Anterior cingulate cortex (tissue), 58 donors: Measurements from ENCODE around the gene ZNF391.
A peak's percentile ranks its signal among the peaks of the same experiment; 100 is the strongest.
"Not testable (repeated sequence)": the region's sequence is repeated elsewhere in the genome, so short reads cannot be mapped to it uniquely, and the experiment has no call there.

Experiments used
- DNase-seq, 58 donors: peaks; one replicate each; lab custom pipeline; 2025; lab: John Stamatoyannopoulos, UW

ZNF391 gene

DNA sequence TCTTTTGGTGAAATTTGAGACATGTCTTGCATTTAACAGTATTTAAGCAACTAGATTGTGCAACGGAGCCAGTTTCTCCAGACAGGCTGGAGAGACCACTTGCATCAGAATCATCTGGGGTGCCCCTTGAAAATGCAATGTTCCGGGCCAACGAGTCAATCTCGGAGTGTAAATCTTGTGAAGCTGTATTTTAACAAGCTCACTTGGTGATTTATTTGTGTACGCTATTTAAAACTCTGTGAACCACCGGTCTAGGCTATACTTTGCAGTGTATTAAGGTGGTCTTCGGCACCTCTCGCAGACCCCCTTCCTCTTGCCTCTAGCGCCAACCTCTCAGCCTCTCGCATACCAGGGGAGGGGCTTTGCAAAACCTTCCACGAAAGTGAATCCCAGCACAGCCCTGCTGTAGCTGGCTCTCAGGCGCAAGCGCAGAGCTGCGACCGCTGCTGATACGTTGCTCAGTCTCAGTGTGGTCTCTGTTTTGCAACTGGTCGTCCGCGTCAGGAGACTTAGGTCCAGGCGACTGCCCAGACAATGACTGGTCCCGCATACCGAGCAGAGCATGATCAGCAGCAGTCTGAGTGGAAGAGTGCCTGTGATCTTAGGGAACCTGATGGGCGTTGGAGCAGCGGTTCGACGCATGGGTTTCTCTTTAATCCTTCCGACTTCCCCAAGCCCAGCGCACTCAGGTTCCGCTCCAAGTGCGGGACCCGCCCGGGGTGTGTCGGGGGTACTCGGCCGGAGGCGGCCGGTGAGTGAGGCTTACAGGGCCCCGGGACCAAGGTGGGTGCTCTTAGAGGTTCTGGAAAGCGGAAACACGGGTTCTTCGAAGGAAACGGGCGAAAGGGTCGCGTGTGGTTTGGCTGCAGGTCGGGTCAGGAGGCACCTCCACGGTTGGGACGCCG lies at the start of gene ZNF391:
Gene ZNF391, plus strand, starts transcription at position 467 of the 905 bp plus-strand sequence. CDS start 11,612 bp downstream, outside the sequence.
- DNase-seq, result peak; percentile 30 to 90 (median 75)

DNA sequence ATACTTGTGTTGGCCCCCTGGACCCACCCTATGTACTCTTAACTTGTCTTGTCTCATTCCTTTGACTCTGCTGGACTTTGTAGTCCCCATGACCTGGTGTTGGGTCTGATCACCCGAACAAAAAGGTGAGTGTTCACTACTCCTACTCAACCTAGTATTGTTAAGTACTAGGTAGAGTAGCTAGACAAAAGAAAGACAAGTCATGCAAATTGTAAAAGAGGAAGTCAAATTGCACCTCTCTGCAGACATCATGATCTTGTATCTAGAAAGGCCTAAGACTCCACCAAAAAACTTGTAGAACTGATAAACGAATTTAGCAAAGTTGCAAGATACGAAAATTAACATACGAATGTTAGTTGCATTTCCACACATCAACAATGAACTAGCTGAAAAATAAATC lies 35.7 kb upstream of the ZNF391 start:
- no peak for DNase-seq

DNA sequence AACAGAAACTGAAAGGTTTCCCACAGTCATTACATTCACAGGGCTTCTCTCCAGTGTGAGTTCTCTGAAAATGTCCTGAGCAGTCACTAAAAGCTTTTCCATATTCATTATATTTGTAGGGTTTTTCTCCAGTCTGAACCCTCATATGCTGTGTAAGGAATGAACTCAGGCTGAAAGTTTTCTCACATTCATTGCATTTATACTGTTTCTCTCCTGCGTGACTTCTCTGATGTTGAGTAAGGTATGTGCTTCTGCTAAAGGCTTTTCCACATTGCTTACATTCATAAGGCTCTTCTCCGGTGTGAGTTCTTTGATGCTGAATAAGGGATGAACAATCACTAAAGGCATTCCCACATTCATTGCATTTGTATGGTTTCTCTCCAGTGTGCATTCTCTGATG lies 29.8 kb upstream of the ZNF391 start:
- no peak for DNase-seq

GRCh38 chr6:27359231-27359630 lies 29.3 kb upstream of the ZNF391 start:
- no peak for DNase-seq

- DNase-seq, result no peak
Measured at GRCh38 chr6:27368202-27368601, 20.4 kb upstream of the ZNF391 start.

- no peak for DNase-seq
Measured at GRCh38 chr6:27370391-27370790, 18.2 kb upstream of the ZNF391 start.

GRCh38 chr6:27374824-27375612 lies 13.5 kb upstream of the ZNF391 start:
- peak in 57 of 58 donors; percentile 8 to 90 (median 64) for DNase-seq

DNA sequence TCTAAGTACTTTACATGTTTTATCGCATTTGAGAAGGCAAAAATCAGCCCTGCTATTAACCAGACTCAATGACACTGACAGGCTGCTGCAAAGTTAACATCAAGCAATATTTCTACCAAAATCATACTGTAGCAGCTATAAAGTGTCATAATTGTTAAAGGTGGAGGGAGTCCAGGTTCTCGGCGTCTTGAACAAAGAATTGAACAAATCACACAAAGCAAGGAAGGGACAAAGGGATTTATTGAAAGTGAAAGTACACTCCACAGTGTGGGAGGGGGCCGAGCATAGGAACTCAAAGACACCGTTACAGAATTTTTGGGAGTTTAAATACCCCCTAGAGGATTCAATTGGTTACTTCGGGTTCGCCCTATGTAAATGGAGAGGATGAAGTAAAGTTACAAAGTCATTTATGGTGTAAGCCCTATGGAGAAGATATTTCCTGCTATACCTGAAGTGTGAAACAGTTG lies 12.9 kb upstream of the ZNF391 start:
- DNase-seq, result peak in 2 of 58 donors; percentile 2 to 3

DNA sequence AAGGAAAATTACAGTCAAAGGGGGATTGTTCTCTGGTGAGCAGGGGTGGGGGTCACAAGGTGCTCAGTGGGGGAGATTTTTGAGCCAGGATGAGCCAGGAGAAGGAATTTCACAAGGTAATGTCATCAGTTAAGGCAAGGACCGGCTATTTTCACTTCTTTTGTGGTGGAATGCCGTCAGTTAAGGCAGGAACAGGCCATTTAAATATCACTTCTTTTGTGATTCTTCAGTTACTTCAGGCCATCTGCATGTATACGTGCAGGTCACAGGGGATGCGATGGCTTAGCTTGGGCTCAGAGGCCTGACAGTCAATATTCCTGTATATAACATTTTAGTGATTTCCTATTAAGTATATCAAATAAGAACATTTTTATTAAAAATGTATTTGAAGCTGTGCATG lies 10.2 kb upstream of the ZNF391 start:
- not testable (repeated sequence) for DNase-seq

- DNase-seq, result not testable (repeated sequence)
Measured at GRCh38 chr6:27381001-27381400, 7.6 kb upstream of the ZNF391 start.

- no peak for DNase-seq
Measured at GRCh38 chr6:27383011-27383410, 5.5 kb upstream of the ZNF391 start.

- no peak for DNase-seq
Measured at GRCh38 chr6:27383481-27383880, 5.1 kb upstream of the ZNF391 start.

DNA sequence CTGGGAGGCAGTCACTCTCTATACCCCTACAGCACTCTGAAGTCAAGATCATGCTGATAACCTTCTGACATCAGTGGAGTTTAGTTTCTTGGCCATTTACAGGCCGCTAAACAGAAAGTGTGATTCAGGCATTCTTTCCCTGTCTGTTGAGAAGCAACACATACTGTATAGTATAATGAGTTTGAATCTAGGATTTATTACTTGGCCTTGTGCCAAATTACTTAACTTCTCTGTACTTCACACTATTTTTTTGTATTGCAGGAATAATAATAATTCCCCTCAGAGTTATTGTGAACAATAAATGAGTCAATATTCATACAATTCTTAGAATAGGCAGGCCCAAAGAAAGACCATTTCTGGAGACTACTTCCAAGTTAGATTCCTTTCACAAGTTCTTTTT lies 4.1 kb downstream of the ZNF391 start:
- DNase-seq, result no peak

- no peak for DNase-seq
Measured at GRCh38 chr6:27394073-27394472, 5.5 kb downstream of the ZNF391 start.

DNA sequence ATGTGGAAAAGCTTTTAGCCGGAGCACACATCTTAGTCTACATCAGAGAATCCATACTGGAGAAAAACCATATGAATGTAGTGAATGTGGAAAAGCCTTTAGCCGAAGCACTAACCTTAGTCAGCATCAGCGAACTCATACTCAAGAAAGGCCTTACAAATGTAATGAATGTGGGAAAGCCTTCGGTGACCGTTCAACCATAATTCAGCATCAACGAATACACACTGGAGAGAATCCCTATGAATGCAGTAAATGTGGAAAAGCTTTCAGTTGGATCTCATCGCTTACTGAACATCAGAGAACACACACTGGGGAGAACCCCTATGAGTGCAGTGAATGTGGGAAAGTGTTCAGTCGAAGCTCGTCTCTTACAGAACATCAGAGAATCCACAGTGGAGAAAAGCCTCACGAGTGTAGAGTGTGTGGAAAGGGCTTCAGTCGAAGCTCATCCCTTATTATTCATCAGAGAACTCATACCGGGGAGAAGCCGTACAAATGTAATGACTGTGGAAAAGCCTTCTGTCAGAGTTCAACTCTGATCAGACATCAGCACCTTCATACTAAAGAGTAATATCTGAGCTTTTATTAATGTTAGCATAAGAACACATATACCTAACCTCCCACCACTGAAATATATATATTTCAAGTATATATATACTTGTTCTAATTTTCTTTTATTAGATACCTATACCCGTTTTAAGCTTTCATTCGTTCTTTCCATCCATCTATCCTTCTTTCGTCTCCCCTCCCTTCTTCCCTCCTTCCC lies 12.5 kb downstream of the ZNF391 start:
- DNase-seq, result no peak

DNA sequence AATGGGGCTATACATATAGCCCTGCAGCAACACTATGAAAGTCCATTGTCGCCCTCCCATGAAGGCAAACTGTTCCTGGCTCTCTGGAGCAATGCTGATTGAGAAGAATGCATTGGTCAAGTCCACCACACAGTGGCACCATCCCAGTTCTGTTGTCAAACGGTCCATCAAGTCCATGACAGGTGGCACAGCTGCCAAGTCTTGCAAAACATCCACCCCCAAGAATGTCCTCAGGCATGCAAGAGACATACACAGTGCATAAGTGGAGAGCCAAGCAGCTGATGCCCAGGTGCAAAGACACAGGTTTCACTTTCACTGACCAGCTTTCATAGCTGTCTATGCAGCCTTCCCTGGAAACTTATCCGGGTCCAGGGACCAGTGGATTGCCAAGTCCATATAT lies 17.5 kb downstream of the ZNF391 start:
- DNase-seq, result no peak

DNA sequence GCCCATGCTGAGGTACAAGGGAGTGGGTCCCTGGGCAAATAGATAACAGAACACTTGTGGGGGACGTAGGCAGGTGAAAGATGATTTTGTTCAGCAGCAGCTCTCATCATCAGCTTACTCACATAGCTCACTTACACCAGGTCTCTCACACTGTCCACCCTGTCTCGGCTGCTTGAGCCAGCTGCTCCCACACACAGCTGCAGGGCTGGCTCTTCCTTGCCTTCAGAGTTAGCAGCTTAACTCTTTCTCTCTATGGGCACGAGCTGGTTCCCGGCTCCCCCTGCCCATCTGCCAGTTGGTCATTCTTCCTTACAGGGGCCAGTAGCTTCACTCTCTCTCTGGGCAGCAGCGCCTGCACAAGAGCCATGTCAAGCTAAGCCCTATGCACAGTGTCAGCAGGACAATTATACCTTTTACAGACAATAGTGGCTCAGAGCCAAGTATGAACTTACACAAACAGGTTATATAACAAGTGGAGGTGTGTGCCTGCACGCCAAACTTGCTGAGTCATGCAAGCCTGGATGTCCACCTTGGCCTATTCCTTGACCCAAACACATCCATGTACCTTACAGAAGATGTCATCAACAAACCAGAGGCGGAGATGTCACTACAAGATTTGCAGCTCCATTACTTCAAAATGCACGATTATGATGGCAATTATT lies 18.7 kb downstream of the ZNF391 start:
- DNase-seq, result no peak

DNA sequence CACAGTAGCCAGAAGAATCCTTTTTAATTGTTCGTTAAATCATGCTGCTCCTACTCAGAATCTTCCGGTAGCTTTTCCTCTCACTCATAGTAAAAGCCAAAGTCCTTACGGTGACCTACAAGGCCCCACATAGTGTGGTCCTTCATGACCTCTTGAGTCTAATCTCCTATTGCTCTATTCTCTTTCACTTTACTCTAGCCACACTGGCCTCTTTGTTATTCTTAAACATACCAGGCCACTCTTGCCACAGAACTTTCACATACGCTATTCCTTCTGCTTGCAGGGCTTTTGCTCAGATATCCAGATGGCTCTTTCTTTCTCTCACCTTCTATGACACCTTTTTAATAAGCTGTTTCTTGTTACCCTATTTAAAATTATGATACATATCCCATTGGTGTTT lies 25.7 kb downstream of the ZNF391 start:
- DNase-seq, result no peak

DNA sequence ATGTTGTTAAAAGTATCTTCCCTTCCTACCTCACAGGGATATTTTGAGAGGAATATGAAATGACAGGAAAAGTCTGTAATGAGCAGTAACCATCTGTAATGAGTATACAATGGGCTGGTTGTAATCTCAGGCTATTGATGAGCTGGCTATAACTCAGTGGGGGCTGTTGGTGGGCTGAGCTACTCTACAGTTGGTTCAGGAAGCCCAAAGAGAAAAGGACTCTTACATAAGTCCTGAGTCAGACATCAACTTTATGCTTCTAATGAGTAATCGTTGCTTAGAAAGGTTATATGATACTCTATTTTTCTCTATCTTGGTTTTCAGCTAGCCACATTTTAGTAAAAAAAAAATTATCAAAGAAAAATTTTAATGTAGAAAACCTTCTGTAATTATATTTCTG lies 26.4 kb downstream of the ZNF391 start:
- DNase-seq, result peak in 2 of 58 donors; percentile 1 to 5

GRCh38 chr6:27415898-27416297 lies 27.3 kb downstream of the ZNF391 start:
- no peak for DNase-seq
